HG02973 (cell line): ENCODE measurements around the gene SORCS1.

Experiments used
- ATAC-seq: cut with Tn5 transposase; IDR thresholded peaks from one replicate; pipeline ENCODE4 v1.9.1; 2021; ENCODE audit warnings: moderate library complexity; ENCODE audit not compliant: unreplicated experiment

The SORCS1 gene

DNA sequence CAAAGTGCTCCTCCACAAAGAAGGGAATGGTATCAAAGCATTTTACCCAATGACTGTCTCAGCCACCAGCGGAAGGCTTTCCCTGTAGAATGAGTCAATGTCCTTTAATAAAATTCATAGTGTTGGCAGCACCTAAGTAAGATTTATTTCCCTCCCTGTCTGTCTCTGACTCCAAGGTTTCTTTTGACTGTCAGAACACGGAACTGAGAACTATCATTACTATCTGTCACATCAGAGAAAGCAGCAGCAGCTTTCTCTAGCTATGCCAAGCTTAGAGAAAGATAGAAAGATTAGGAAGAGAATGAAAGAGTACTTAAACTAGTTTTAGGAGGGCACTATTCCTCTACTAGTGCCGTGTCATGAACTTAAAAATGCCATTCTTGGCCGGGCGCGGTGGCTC lies 400.1 kb downstream of the SORCS1 start:
- no peak for ATAC-seq

DNA sequence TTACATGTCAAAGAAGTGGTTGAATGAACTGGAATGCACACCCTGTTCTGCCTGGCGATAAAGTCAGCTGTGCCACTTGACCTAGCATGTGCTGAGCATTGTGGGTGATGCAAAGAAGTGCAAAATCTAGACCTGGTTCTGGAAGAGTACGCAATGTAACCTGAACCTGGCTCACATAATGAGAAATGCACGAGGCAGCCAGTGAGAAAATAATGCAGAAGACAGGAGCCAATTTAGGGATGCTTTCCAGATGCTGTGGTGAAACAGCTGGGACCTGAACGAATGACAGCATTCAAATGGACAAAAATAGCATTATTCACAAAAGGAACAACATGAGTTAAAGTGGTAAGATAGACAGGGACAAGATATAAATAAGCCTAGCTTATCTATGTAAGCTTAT lies 402.6 kb downstream of the SORCS1 start:
- ATAC-seq, result no peak

DNA sequence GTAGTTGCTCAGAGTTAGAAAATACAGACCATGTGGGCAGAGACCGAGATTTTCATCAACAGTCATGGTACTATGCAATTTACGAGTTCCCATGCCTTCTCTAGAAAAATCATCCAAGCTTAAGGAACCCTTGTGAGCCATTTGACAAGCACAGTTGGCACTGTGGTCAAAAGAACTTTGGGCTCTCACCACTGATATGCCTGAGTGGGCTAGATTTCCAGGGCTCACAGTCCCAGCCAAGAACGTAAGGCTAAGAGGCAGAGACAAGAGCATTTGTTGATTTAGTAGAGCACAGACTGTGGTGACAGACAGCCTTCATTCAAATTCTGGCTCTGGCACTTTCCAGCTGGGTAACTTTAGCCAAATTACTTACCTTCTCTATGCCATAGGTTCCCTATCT lies 407.0 kb downstream of the SORCS1 start:
- ATAC-seq, result no peak

DNA sequence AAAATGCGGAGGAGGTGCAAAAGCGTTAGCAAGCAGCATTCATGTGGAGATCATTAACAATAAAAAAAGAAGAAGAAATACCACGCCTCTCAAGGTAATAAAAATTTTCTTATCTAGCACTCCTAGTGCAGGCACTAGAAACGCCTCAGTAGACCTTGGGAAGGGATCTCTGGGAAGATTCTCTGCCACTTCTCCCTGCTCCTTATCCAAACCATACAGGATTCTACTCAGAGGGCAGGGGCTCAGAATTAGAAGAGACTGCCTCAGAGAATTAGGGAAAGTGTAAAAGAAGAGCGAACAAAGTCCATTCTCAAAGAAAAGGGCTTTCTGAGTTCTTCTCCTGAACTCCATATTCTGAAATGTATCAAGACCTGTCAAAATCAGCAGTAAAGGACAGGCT lies 413.4 kb downstream of the SORCS1 start:
- ATAC-seq, result no peak

DNA sequence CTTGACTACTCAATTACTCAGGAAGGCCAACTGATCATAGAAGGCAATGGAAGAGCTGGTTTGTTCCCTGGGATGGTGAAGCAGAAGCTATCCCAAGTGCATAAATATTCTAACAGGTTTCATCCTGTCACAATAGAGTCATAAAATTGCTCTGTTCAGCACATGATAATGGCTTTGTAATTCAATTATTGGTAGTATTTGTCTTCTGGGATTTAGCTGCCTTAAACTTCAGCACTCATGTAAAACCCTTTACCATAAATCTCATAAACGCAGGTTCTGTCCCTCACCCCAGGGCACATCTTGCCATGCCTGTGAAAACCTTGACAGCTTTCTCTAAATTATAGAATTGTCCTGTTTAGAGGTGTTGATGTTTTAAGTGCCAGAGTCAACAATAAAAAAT lies 417.6 kb downstream of the SORCS1 start:
- no peak for ATAC-seq

DNA sequence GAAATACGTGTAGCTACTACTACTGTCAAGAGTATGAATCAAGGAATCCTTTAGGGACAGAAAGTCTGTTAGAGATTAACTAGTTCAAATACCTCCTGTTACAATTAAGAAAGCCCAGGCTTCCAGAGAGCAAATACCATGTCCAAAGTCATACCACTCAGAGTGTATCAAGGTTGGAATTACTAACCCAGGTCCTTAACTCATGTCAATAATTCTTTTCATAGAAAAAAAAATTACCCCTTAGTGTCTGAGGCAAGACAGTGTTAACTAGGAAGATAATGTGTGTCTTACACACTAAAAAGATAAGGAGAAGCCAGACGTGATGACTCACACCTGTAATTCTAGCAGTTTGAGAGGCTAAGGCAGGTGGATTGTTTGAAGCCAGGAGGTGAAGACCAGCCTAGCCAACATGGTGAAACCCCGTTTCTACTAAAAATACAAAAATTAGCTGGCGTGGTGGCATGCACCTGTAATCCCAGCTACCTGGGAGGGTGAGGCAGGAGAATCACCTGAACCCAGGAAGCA lies 423.4 kb downstream of the SORCS1 start:
- ATAC-seq, result no peak

DNA sequence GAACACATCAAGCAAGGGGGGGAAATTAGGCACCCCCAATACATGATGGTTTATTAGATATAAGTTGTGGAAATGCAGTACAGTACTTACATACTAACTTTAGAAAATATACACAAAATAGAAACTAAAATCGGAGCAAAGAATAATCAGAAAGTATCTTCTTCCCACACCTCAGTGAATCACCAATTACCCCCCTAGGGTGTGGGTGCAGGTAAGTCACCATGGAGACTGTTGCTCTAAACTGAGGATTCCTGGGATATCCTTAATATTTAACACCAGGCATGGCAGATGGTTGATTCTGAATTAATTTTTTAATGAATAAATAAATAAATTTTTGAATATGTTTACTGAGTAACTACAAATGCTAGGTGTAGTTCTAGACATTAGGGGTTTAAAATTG lies 424.4 kb downstream of the SORCS1 start:
- no peak for ATAC-seq

DNA sequence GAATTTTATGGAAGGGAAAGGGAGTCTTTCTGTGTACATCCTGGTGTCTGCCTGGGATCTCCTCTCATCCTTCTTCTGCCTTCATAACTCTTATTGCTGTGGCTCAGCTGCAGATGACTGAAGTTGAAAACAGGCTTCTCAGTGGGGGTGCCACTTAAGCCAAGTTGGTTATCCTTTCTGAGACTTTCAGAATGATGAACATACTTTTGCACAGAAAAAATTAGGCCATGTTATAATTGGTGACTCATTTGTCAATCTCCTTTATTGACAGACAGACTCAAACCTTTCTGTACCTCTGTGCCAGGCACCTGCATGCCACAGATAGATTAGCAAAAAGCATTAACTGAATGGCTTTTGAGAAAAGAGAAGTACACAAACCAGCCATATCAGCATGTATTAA lies 430.3 kb downstream of the SORCS1 start:
- no peak for ATAC-seq

DNA sequence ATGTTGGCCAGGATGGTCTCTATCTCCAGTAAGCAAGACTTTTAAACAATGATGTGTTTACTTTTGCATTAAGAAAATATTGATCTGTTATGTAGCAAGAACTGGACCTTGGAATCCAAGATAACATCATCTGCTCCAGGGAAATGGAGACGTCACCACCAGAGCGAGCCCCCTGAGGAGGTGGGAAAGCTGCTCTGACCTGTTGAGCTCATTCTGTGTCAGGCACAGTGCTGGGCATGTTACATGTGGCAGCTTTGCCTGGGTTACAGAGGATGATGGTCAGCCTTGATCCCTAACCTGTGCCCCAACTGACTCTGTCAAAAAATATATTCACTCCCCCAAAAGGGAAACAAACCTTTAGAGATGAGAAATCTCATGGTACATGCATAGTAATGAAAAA lies 436.3 kb downstream of the SORCS1 start:
- ATAC-seq, result no peak

DNA sequence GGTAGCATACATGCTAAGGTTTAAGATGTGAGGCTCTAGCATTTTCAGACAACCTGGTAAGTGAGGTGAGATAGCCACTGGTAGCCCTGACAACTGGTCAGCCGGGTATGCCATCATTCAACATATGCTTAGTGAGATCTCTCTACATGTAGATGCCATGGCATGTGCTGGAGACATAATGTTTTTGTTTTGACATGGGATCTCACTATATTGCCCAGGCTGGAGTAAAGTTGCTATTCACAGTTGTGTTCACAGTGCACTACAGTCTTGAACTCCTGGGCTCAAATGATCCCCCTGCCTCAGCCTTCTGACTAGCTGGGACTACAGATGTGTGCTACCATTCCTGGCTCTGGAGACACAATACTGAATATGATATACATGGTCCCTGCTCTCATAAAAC lies 437.3 kb downstream of the SORCS1 start:
- ATAC-seq, result no peak

DNA sequence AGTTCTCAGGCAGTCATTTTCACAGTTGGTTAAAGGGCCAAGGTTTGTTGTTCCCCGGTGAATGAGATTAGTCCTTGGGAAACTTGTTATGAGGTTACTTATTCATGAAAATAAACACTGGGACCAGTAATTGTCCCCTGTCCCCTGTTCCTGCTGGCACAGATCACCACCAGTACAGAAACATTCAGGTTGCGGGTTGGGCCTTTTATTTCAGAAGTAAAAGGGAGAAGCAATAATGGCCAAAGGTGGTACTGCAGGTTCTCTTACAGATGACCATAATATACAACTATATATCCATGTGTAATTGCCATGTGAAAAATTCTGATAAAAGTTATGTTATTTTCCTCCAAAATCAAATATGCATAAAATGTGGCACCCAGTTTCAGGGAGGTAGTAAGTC lies 442.0 kb downstream of the SORCS1 start:
- no peak for ATAC-seq

DNA sequence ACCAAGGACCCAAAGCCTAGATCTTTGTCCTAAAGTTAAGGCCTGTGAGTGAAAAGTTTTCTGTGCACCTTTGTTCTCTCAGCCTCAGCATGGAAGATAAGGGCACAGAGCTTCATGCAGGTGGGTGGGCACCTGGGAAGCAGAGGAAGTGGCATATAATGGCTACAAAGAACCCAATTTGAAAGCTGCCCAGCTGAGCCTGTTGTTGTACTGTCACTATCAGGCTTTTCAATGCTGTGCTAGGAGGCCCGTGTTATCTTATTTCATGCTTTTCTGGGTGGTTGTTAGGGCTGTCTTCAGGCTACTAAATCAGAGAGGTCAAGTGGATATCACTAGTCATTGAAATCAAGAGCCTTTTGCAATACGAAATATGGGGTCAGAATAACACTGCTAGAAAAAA lies 443.8 kb downstream of the SORCS1 start:
- ATAC-seq, result no peak

DNA sequence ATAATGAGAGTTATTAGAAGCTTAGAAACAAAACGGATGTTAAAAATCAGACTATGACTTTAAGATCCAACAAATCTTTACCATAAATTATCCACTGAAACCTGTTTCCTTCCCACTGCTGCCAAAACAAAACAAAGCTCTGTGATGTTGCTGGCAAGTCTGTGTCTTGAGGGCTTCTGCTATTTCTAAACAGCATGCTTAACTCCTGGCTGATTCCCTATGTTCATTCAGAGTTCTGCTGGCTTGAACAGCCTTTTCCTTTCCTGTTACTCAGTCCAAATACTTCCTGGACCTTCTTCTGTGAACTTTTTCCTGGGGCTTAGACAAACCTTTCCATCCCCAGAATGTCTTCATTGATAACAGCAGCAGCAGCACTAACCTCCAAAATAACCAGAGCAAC lies 448.1 kb downstream of the SORCS1 start:
- no peak for ATAC-seq

DNA sequence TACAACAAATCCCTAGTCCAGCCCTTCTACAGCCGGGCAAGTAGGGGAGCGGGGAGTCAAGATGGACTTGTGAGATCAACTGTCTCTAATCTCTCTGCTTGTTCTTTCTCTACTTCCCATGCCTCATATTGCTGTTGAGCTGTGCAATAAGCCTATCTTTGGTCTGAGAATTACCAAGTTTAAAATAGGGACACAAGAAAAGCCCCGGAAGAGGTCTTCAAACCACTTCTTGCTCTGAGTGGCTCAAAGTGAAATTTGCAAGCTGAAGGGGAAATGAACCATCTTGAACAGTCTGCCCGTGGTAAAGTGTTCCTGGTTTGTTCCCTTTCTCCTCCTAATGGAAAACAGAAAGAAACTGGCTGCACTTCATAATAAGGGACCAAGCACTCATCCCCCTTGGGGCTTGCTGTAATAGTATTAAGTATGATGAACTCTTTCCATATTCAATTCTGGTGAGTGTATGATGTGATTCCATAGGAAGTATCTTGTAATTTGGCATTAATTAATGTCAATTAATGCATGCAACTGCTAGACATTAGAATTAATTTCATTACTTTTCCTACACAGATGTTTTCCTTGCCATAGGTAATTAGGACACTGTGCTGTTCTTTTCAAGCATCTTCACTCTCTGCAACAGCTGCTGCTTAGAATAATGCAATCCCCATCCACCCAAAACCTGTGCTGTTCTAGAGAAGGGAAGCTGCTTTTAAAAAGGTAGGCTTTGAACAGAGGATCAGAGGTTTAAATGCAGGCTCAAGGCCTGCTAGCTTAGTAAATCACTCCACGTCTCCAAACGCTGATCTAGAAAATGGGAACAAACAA lies 449.6 kb downstream of the SORCS1 start:
- ATAC-seq, result no peak

DNA sequence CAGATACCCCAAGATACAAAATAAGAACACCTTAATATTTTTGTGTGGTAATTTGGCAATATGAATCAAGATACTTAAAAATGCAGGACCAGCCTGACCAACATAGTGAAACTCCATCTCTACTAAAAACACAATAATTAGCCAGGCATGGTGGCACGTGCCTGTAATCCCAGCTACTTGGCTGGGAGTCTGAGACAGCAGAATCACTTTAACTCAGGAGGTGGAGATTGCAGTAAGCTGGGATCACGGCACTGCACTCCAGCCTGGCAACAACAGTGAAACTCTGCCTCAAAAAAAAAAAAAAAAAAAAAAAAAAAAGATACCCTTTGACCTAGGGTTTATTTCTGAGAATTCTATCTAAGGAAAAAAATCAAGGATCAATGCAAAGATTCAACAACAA lies 450.7 kb downstream of the SORCS1 start:
- ATAC-seq, result no peak

DNA sequence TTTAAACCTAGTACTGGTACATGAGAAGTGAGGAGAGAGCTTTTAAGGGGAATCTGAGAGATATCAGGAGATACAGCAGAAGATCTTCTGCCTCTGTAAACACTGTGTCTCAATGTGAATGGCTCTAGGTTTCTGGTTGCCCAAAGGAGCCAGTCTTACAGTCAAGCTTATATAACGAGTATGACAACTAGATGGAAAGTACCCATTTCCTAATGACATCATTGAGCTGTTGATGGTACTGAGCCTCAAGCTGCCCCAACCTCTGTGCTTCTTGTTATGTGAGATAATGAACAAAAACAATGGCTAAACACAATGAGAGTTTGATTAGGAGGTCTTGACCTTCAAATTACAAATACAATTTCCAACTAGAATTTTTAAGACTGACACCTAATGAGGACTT lies 451.5 kb downstream of the SORCS1 start:
- no peak for ATAC-seq

DNA sequence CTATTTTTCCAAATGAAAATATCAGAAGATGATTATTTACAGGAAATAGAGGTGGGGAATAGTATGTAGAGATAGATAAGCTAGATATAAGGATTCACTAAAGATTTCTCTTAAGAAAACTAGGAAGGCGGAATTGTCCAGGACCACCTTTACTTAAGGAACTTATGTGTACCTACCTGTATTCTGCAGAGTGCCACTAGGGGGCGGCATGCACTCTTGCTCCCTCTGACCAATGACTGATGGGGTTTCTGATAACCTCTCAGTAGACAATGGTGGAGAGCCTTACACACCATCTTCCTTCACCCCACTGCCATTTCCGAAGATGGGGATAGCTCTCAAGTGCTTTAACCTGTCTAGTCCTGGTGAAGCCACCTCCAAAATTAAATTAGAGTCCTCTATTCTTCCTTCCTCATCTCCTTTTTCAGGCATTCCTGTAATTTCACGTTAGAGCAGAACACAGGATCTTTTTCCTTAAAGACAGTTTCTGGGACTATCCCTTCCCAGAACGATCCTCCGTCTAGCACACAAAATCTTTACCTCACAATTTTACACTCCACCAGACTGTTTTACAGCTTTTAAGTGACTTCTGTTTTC lies 453.1 kb downstream of the SORCS1 start:
- peak; percentile 83 for ATAC-seq

DNA sequence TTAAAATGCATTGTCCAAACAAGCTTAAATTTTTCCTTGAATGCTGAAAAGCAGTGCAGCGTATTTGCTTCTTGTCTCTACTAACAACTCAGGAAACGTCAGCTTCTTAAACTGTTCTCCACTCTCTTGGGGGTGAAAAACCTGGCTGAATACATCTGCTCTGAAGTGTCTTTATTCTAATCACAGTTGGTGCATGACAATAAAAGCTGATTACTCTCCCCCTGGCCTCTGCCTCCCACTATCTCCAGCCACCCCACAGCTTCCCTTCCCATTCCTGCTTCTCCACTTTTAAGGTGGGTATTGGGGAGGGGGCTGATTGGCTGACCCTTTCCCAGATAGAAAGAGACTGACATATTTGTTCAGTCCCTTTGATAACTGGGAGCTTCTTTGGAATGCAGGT lies 456.0 kb downstream of the SORCS1 start:
- ATAC-seq, result no peak

DNA sequence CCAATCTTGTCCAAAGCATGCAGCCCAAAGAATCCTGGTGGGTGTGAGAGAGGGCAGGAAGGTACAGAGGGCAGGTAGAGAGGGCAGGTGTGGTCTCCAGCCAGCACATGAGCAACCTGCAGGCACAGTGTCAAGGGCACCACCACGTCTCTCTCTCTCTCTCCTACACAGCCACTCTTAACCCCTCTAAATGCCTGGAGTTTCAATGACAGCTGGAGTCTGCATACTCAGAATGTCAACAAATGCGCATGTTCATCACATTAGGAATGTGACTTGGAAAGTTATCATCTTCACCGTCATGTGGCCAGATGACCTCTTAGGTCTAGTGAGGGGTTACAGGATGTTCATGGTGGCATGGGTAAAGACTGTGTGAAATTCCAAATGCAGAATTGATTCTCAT lies 456.8 kb downstream of the SORCS1 start:
- no peak for ATAC-seq

DNA sequence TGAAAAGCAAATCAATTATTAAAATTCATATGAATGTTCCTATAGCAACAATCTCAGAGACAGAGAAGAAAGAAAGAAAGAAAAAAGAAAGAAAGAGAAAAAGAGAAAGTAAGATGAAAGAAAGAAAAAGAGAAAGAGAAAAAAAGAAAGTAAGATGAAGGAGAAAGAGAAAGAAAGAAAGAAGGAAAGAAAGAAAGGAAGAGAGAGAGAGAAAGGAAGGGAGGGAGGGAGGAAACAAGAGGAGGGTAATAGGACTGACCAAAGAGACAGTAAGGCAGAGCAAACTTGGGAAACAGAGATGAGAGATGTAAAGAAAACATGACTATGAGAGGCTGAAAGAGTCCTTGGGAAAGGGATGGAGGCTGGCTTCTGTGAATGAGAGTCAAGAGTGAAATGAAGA lies 458.4 kb downstream of the SORCS1 start:
- ATAC-seq, result no peak

DNA sequence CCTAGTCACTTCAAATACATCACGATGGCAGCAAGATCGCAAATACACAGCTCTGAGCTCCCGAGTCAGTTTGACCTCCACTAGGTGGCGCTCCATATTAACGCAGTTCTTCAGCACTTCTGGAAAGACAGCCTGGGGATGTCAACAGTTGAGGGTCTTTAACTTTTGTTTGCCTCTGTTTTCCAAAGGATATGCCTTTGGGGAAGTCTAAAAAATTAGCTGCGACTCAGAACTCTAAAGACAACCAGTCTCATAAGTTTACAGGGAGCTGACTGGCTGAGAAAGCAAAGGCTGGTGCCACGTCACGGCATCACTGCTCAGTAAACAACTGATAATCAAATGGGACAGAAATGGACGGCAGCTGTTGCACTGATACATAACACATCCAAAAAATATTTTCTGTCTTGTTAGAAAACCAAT lies 458.8 kb downstream of the SORCS1 start:
- peak; percentile 81 for ATAC-seq

DNA sequence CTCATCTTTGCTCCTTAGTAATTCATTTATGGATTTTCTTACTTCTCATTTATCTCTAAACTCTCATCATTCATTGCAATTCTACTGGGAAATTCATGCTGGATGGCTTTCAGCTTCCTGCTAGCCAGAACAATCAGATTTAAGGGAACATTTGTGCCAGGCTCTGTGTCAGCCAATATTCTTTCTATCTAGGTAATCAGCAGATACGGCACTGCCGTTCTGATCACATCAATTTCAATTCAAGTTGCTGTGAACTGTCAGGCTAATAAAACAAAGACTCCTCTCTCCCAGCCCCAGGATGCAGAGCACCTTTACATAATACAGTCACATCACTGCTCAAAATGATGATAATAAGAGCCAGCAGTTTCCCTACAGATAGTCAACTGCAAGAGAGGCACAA lies 468.3 kb downstream of the SORCS1 start:
- ATAC-seq, result no peak

DNA sequence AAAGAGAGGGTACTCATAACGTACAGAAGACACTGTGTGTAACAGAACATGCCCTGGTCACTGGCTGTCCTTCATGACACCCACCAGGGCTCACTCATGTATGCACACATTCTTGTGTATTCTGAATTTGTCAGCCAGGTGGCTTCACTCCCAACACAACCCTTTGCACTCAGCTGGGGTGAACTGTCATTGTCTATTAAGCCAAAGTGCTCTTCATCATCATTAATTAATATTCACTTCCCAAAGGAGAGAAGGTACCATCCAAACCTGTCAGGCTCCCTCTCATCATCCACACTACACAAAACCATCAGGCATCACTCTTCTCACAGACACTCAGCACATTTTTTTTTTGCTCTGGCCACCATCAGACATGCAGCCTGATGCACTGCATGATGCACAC lies 469.8 kb downstream of the SORCS1 start:
- ATAC-seq, result no peak
